ENCODE measurements around the gene PALM.

DNA sequence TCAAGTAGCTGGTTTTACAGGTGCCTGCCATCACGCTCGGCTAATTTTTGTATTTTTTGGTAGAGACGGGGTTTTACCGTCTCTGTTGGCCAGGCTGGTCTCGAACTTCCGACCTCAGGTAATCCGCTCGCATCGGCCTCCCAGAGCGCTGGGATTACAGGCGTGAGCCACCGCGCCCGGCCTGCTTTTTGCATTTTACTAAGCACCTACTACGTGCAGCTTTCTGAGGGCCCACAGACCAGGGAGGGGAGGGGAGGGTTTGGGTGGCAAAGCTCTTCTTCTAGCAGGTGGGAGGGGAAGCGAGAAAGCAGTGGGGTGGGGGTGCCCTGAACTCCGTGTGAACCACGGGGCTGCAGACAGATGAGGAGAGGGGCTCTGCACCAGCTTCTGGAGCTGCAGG, 15.0 kb downstream of the PALM start:
- TF ChIP-seq EZH2 (IDR thresholded peaks at IDR 0.05) (no peak), EZH2phosphoT487 (IDR thresholded peaks at IDR 0.05) (no peak)
- TF ChIP-seq, protein P1, sequence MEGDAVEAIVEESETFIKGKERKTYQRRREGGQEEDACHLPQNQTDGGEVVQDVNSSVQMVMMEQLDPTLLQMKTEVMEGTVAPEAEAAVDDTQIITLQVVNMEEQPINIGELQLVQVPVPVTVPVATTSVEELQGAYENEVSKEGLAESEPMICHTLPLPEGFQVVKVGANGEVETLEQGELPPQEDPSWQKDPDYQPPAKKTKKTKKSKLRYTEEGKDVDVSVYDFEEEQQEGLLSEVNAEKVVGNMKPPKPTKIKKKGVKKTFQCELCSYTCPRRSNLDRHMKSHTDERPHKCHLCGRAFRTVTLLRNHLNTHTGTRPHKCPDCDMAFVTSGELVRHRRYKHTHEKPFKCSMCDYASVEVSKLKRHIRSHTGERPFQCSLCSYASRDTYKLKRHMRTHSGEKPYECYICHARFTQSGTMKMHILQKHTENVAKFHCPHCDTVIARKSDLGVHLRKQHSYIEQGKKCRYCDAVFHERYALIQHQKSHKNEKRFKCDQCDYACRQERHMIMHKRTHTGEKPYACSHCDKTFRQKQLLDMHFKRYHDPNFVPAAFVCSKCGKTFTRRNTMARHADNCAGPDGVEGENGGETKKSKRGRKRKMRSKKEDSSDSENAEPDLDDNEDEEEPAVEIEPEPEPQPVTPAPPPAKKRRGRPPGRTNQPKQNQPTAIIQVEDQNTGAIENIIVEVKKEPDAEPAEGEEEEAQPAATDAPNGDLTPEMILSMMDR (IDR thresholded peaks at IDR 0.05), result no peak
